ENCODE data around the gene SMYD3.
A peak's percentile ranks its signal among the peaks of the same experiment; 100 is the strongest.
"Not testable (repeated sequence)": the region's sequence is repeated elsewhere in the genome, so short reads cannot be mapped to it uniquely, and the experiment has no call there.

Gene SMYD3

GRCh38 chr1:246083416-246083815 is 423.7 kb downstream of the SMYD3 start:
- DNase-seq, result no peak

GRCh38 chr1:246081856-246082668 is 425.0 kb downstream of the SMYD3 start:
- no peak for DNase-seq

- DNase-seq, result no peak
Observed at GRCh38 chr1:246081138-246081702, 425.9 kb downstream of the SMYD3 start.

- DNase-seq, result no peak
Observed at GRCh38 chr1:246080031-246080430, 427.0 kb downstream of the SMYD3 start.

- no peak for DNase-seq
Observed at GRCh38 chr1:246078888-246079252, 428.2 kb downstream of the SMYD3 start.

- DNase-seq, result no peak
Observed at GRCh38 chr1:246078126-246078887, 428.8 kb downstream of the SMYD3 start.

- no peak for DNase-seq
Observed at GRCh38 chr1:246077476-246077875, 429.6 kb downstream of the SMYD3 start.

GRCh38 chr1:246074421-246074820 is 432.7 kb downstream of the SMYD3 start:
- no peak for DNase-seq

GRCh38 chr1:246072456-246072955 is 434.6 kb downstream of the SMYD3 start:
- peak; percentile 23 for DNase-seq

- not testable (repeated sequence) for DNase-seq
Observed at GRCh38 chr1:246071981-246072380, 435.1 kb downstream of the SMYD3 start.

GRCh38 chr1:246071561-246071960 is 435.5 kb downstream of the SMYD3 start:
- peak; percentile 31 for DNase-seq

GRCh38 chr1:246069581-246069980 is 437.5 kb downstream of the SMYD3 start:
- DNase-seq, result no peak

GRCh38 chr1:246068619-246069509 is 438.2 kb downstream of the SMYD3 start:
- DNase-seq, result no peak

- no peak for DNase-seq
Observed at GRCh38 chr1:246068217-246068512, 438.9 kb downstream of the SMYD3 start.

- DNase-seq, result no peak
Observed at GRCh38 chr1:246067432-246068216, 439.5 kb downstream of the SMYD3 start.

- DNase-seq, result no peak
Observed at GRCh38 chr1:246066573-246066972, 440.5 kb downstream of the SMYD3 start.

- DNase-seq, result no peak
Observed at GRCh38 chr1:246065592-246065991, 441.5 kb downstream of the SMYD3 start.

GRCh38 chr1:246064891-246065290 is 442.2 kb downstream of the SMYD3 start:
- no peak for DNase-seq

GRCh38 chr1:246063013-246063616 is 444.0 kb downstream of the SMYD3 start:
- DNase-seq, result no peak

- no peak for DNase-seq
Observed at GRCh38 chr1:246058466-246058865, 448.6 kb downstream of the SMYD3 start.

GRCh38 chr1:246052603-246053002 is 454.5 kb downstream of the SMYD3 start:
- no peak for DNase-seq

Data from NCI-H2227 treated with DMSO at 0.1 percent for 48 hours (cell line).